MM.1S (cell line): Measurements from ENCODE around the gene TADA2A.
"Not testable (repeated sequence)": the region's sequence is repeated elsewhere in the genome, so short reads cannot be mapped to it uniquely, and the experiment has no call there.

ENCODE experiments used
- DNase-seq: peaks from one replicate; pipeline ENCODE4 v3.0.0-alpha.2; 2015
- H2AFZ ChIP-seq: fragments of 300-600 bp; sonication (generic); 2 replicates; pipeline ENCODE4 v1.6.0; 2016; ENCODE audit warnings: antibody characterized with exemption, low read length
- H3F3A ChIP-seq: fragments of 300-600 bp; sonication (generic); 2 replicates; pipeline ENCODE4 v1.6.1; 2016; ENCODE audit warnings: mild to moderate bottlenecking, antibody characterized with exemption, low read length, moderate library complexity, mixed read lengths; ENCODE audit not compliant: insufficient read depth
- H3K27ac ChIP-seq: fragments of 300-600 bp; sonication (generic); 2 replicates; pipeline ENCODE4 v1.5.1; 2016; ENCODE audit warnings: mild to moderate bottlenecking, low read length
- H3K27me3 ChIP-seq: fragments of 300-600 bp; sonication (generic); replicated peaks from 2 replicates; pipeline ENCODE4 v1.6.0; 2016; ENCODE audit warnings: low read length; ENCODE audit not compliant: insufficient read depth
- H3K36me3 ChIP-seq: fragments of 300-600 bp; sonication (generic); replicated peaks from 2 replicates; pipeline ENCODE4 v1.6.1; 2016; ENCODE audit warnings: mild to moderate bottlenecking, low read length, mixed read lengths; ENCODE audit not compliant: insufficient read depth
- H3K4me1 ChIP-seq: fragments of 300-600 bp; sonication (generic); 2 replicates; pipeline ENCODE4 v1.6.1; 2016; ENCODE audit warnings: low read length, mixed read lengths
- H3K4me2 ChIP-seq: fragments of 300-600 bp; sonication (generic); 2 replicates; pipeline ENCODE4 v1.6.0; 2016; ENCODE audit warnings: low read depth, low read length
- H3K4me3 ChIP-seq: fragments of 300-600 bp; sonication (generic); 2 replicates; pipeline ENCODE4 v1.5.1; 2016; ENCODE audit warnings: low read length, mixed read lengths
- H3K79me2 ChIP-seq: fragments of 300-600 bp; sonication (generic); 2 replicates; pipeline ENCODE4 v1.6.1; 2016; ENCODE audit warnings: mixed run types, low read length, mixed read lengths
- H3K9ac ChIP-seq: fragments of 300-600 bp; sonication (generic); 2 replicates; pipeline ENCODE4 v1.6.1; 2016; ENCODE audit warnings: low read length, mixed read lengths
- H3K9me2 ChIP-seq: fragments of 300-600 bp; sonication (generic); replicated peaks from 2 replicates; pipeline ENCODE4 v1.6.1; 2016; ENCODE audit warnings: mild to moderate bottlenecking, low read length, mixed read lengths; ENCODE audit not compliant: insufficient read depth
- H3K9me3 ChIP-seq: fragments of 300-600 bp; sonication (generic); replicated peaks from 2 replicates; pipeline ENCODE4 v1.6.1; 2016; ENCODE audit warnings: mild to moderate bottlenecking, low read length, mixed read lengths; ENCODE audit not compliant: insufficient read depth
- H4K20me1 ChIP-seq: fragments of 300-600 bp; sonication (generic); 2 replicates; pipeline ENCODE4 v1.6.1; 2016; ENCODE audit warnings: mild to moderate bottlenecking, low read length, moderate library complexity, mixed read lengths; ENCODE audit not compliant: insufficient read depth
- CTCF ChIP-seq: fragments of 300-600 bp; sonication (generic); IDR thresholded peaks from 2 replicates; pipeline ENCODE4 v1.5.1; 2016; ENCODE audit warnings: antibody characterized with exemption, low read length, mixed read lengths
- EZH2 ChIP-seq: fragments of 300-600 bp; sonication (generic); optimal IDR thresholded peaks from 2 replicates; pipeline ENCODE3; 2017; ENCODE audit warnings: low read depth, mild to moderate bottlenecking, antibody characterized with exemption, low read length, mixed read lengths
- EZH2phosphoT487 ChIP-seq: fragments of 300-600 bp; sonication (generic); IDR thresholded peaks from 2 replicates; pipeline ENCODE4 v1.6.1; 2018; ENCODE audit warnings: antibody characterized with exemption, low read length

Gene TADA2A

DNA sequence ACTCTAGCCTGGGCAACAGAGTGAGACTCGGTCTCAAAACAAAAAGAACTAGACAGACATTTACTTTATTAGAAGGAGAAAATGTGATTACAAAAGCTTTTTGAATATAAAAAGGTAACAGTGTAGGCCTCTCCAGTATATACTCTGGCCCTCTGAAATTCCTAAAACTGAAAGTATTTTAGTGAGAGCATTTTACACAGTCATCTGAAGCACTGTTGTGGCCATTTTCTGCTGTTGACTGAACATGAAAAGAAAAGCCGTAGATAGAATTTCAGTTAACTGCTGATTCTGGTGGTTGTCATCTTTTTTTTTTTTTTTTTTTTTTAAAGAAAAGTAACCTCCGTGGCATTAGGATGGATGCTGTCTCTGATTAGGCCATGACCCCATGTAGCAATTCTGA is 98.6 kb downstream of the TADA2A start:
- Histone ChIP-seq H4K20me1 (no peaks in the 10 kb centered on the region), H3K9me2 (no peaks in the 10 kb centered on the region), H3K4me2 (no peak overlapping the region), H3K4me3 (no peak overlapping the region), H3K27ac (no peak overlapping the region), H3K79me2 (peaks cover 80% of the 10 kb centered on the region), H2AFZ (no peak overlapping the region), H3K9me3 (no peaks in the 10 kb centered on the region), H3K36me3 (no peaks in the 10 kb centered on the region), H3K27me3 (no peaks in the 10 kb centered on the region), H3K4me1 (no peaks in the 10 kb centered on the region), H3F3A (no peaks in the 10 kb centered on the region), H3K9ac (no peak overlapping the region)
- TF ChIP-seq CTCF (no peak), EZH2 (no peak), EZH2phosphoT487 (no peak)
- DNase-seq = no peak

DNA sequence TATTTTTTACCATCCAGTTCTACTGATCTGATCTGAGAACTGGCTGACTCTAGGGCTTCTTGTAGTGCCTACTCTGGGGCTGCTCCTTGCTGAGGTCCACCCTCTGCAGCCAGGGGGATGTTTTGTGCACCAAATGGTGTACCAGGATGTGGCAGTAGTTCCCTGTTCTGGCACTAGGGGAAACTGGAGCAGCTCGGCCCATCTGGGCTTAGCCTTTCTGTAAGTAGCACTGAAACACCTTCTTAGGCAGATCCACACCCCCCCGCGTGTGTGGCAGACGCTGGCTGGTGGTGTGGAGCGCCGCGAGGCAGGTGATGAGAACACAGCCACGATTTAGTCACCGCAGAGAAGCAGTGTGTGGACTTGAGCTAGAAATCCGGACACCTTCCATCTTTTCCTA is 100.0 kb downstream of the TADA2A start:
- Histone ChIP-seq H2AFZ (no peak overlapping the region), H3K27ac (no peak overlapping the region), H3K36me3 (no peaks in the 10 kb centered on the region), H3K79me2 (peaks cover 75% of the 10 kb centered on the region), H3K9me3 (no peaks in the 10 kb centered on the region), H3K4me2 (no peak overlapping the region), H3K9me2 (no peaks in the 10 kb centered on the region), H4K20me1 (no peaks in the 10 kb centered on the region), H3K4me1 (no peaks in the 10 kb centered on the region), H3K9ac (no peak overlapping the region), H3K27me3 (no peaks in the 10 kb centered on the region), H3F3A (no peaks in the 10 kb centered on the region), H3K4me3 (no peak overlapping the region)
- peak; percentile 20 for DNase-seq
- peak; percentile 42 for TF ChIP-seq CTCF
- no peak for TF ChIP-seq EZH2

DNA sequence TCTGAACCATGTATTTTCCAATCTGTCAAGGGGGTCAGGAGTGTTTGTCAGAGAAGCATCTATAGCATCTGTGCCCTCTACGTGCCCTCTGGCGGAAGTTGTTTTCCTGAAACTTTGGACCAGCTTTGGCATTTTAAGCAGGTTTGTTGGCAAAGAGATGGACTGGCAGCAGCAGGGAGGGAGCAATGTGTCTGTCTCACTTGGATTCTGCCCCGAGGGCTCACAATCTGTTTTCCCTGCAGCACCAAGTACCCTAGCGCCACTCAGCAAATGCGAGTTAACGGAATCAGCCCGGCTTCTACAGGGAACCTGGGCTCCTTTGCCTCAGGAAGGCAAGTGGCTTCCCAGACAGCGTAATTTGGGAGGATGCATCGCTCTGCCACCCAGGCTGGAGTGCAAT is 100.4 kb downstream of the TADA2A start:
- no peak overlapping the region for H3K27ac ChIP-seq
- no peak overlapping the region for H3K4me3 ChIP-seq
- TF ChIP-seq EZH2 (no peak), EZH2phosphoT487 (no peak), CTCF (no peak)
- no peak for DNase-seq
- H3K9me2 ChIP-seq = no peaks in the 10 kb centered on the region
- H3K4me2 ChIP-seq = no peak overlapping the region
- H4K20me1 ChIP-seq = no peaks in the 10 kb centered on the region
- no peaks in the 10 kb centered on the region for H3F3A ChIP-seq
- H2AFZ ChIP-seq = no peak overlapping the region
- H3K27me3 ChIP-seq = no peaks in the 10 kb centered on the region
- no peaks in the 10 kb centered on the region for H3K36me3 ChIP-seq
- H3K79me2 ChIP-seq = peaks cover 71% of the 10 kb centered on the region
- no peaks in the 10 kb centered on the region for H3K9me3 ChIP-seq
- H3K4me1 ChIP-seq = no peaks in the 10 kb centered on the region
- no peak overlapping the region for H3K9ac ChIP-seq

- H3K79me2 ChIP-seq = peaks cover 44% of the 10 kb centered on the region
- H3K4me2 ChIP-seq = no peak overlapping the region
- no peaks in the 10 kb centered on the region for H3K9me2 ChIP-seq
- no peaks in the 10 kb centered on the region for H3K27me3 ChIP-seq
- H2AFZ ChIP-seq = no peak overlapping the region
- no peak overlapping the region for H3K9ac ChIP-seq
- H3K4me1 ChIP-seq = no peaks in the 10 kb centered on the region
- DNase-seq = no peak
- H3K9me3 ChIP-seq = no peaks in the 10 kb centered on the region
- H3K27ac ChIP-seq = no peak overlapping the region
- TF ChIP-seq EZH2 (no peak), CTCF (no peak), EZH2phosphoT487 (no peak)
- H4K20me1 ChIP-seq = no peaks in the 10 kb centered on the region
- H3F3A ChIP-seq = no peaks in the 10 kb centered on the region
- no peak overlapping the region for H3K4me3 ChIP-seq
- H3K36me3 ChIP-seq = no peaks in the 10 kb centered on the region
Measured at GRCh38 chr17:37510056-37510455, 103.4 kb downstream of the TADA2A start.

DNA sequence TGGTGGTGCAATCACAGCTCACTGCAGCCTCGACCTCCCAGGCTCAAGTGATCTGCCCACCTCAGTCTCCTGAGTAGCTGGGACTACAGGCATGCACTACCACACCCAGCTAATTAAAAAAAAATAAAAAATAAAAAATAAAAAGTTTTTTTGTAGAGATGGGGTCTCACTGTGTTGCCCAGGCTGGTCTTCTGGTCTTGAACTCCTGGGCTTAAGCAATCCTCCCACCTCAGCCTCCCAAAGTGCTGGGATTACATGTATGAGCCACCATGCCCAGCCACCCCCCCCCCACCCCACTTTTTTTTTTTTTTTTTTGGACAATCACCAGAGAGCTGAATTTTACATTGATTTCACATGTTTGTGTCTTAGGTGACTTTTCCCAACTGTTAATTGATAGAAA is 105.0 kb downstream of the TADA2A start:
- not testable (repeated sequence) for H4K20me1 ChIP-seq, H3K9me2 ChIP-seq, DNase-seq, H3K9me3 ChIP-seq, H3K36me3 ChIP-seq, H3K4me3 ChIP-seq, H3K9ac ChIP-seq, H3K4me1 ChIP-seq, H3K27me3 ChIP-seq, H2AFZ ChIP-seq, H3K4me2 ChIP-seq, H3F3A ChIP-seq, H3K27ac ChIP-seq
- peaks cover 29% of the 10 kb centered on the region for H3K79me2 ChIP-seq
